HG03196 (cell line): Measurements from ENCODE around the gene EDEM1.
"Not testable (repeated sequence)": the region's sequence is repeated elsewhere in the genome, so short reads cannot be mapped to it uniquely, and the experiment has no call there.

ENCODE experiments used
- ATAC-seq: cut with Tn5 transposase; IDR thresholded peaks from one replicate; pipeline ENCODE4 v1.9.1; 2021; ENCODE audit not compliant: unreplicated experiment

The EDEM1 gene

DNA sequence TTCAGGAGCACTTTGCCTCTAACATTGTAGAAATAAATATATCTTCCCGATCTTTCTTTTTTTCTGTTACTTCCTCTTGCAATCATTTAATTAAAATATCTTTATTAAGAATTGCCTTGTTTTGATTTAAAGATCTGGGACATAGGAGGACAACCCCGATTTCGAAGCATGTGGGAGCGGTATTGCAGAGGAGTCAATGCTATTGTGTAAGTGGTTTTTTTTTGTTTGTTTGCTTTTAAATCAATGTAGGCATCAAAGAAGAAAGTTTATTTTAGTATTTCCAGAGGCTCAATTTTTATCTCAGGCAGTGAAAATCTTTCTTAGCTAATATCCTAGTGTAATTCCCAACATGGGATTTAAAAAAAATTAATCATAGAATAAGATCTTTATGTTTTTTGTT, 15.5 kb upstream of the EDEM1 start:
- no peak for ATAC-seq

DNA sequence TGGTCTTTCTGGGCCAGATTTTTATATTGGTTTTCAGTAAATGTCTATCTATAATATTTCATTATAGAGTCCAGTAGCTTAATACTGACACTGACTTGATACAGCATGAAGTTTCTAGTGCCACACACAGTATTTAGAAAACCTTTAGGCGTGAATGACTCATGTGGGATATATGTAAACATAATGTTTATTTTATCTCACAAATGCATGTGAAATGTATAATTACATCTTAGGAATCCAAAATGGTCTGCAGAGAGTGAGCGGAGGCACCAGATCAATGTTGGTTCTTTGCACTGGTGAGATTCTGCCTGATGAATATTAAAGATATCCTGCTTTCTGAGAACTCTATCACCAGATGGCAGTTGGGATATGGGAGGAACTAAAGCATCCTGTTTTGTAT, 8.5 kb upstream of the EDEM1 start:
- not testable (repeated sequence) for ATAC-seq

DNA sequence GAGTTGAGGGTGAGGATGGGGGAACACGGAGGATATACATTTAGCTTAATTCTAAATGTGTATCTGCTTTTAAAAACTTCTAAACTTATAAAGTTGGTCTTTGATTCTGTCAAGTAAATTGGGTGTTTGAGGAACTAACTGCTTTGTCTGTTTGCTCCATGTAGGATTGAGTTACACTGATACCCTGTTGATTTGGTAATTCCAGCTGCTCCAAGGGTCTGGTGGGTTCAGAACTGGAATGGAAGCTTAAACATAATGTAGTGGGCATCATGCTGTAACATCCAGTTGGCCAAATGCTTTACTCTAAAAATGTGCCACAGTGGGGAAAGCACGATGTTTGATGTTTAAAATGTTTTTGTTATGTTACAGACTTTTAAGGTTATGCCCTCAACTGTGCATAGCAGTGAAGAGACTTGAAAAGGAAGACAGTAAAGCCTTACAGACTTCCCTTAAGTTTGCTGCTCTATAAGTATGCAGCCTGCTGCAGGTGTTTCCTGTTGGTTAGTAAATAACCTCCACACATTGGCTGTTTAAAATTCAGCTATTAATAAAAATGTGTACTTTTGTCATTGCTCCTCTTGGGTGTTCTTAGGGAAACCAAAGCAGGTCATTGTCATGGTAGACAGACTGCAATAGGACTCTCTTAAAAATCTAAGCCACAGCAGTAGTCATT, 5.9 kb upstream of the EDEM1 start:
- ATAC-seq = peak; percentile 69

- not testable (repeated sequence) for ATAC-seq
Observed at GRCh38 chr3:5183714-5184113, 3.8 kb upstream of the EDEM1 start.

DNA sequence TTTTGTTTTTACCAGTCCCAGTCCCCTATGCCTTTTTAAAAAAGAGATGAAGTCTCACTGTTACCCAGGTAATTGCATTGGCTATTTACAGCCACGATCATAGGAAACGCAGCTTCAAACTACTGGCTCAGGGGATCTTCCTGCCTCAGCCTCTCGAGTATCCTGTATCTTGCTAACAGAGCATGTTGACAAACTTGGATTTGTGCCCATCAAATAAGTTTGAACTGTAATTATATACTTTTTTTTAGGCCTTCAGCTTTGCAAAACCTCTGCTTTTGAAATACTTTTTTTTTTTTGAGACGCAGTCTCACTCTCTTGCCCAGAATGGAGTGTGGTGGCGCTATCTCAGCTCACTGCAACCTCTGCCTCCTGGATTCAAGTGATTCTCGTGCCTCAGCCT, 3.0 kb upstream of the EDEM1 start:
- no peak for ATAC-seq

DNA sequence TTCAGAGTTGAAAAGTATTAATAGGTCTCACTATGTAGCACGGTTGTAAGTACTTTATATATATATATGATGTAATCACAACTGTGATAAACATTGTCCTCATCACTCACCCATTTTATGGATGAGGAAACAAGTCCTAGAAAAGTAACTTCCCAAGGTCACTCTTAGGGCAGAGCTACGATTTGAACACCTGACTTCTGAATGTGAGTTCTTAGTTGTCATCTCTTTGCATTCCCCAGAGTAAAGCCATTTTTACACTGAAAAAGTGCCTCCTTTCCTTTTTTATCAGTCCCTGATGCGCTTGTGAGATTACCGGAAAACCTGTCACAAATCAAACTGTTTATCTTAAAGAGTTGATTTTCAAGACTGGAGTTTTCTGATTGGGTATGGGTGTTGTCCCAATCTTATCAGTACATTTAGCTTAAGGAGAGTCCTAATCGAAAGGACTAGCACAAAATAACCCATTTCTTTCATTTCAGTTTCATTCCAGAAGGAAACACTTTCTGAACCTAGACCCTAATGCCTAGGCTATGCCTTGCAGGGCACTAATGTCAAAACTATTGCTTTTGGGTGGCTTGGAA, 2.3 kb upstream of the EDEM1 start:
- no peak for ATAC-seq

DNA sequence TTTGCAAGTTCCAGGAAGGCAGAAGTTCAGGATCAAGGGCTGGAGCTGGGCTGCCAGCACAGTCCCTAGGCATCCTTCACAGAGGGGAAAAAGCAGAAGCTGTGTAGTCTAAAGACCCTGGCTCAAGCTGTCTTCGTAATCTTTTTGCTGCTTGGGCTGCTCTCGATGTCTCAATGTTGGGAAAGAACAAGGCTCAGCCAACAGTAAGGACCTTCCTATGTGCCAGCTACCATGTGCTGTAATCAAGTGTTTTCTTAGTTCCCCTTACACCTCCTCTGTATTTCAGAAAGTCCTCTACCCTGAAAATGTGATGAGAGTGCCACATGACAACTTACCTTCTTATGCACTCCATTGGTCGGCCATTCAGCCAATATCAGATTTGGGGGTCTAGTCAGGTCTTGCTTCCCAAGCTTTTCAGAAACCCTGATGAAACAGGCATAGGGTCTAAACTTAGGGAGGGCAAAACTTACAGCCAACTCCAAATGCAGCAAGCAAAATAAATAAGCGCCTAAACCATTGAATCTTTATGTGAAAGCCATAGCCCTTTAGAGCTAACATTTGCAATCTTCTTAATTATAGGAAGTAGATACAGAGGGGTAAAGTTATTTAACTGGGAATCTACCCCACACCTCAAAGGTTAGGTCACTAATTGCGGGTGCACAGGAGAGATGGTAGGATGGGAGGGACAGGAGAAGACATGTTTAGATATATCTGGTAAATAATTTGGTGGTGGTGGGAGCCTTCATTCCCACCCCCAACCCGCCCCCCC, 1.2 kb upstream of the EDEM1 start:
- no peak for ATAC-seq

- ATAC-seq = no peak
Observed at GRCh38 chr3:5186858-5187155, 700 bp upstream of the EDEM1 start.

DNA sequence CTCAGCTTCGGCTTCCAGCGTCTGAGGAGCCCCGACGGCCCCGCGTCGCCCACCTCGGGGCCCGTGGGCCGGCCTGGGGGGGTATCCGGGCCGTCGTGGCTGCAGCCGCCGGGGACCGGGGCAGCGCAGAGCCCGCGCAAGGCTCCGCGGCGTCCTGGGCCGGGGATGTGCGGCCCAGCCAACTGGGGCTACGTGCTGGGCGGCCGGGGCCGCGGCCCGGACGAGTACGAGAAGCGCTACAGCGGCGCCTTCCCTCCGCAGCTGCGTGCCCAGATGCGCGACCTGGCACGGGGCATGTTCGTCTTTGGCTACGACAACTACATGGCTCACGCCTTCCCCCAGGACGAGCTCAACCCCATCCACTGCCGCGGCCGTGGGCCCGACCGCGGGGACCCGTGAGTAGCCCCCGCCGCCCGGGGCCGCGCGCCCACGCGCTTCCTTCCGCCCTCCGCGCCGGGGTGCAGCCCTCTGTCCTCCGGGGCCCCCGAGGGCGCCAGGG, 462 bp downstream of the EDEM1 start:
- peak; percentile 12 for ATAC-seq

- ATAC-seq = no peak
Observed at GRCh38 chr3:5188419-5189221, 1.1 kb downstream of the EDEM1 start.

DNA sequence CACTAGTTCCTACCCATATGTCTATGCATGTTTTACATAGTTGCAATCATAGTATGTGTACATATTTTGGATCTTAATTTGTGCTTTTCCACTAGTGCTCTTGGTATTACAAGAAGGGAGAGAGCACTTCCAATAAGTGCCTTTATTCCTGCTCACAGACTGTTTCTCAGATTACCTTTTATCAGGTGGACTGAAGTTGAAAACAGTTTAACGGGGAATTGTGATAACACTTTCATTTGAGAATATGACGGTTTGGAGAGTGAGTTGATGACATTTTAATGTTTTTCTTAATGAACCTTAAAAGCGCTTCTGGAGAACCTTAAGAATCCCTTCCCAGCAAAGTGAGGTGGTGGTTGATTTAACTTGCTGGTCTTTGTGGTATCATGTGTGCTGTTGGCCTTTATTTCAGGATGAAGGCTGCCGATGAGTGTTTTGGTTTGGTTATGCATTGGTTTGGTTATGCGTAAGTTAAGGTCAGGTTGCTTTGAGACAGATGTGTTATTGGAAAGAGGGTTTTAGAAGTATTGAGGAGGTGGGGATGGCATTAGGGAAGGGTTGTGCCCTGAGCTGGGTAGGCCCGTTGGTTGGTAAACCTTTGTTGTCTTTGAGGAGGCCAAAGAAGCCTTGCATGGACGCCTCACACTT, 2.8 kb downstream of the EDEM1 start:
- ATAC-seq = no peak

DNA sequence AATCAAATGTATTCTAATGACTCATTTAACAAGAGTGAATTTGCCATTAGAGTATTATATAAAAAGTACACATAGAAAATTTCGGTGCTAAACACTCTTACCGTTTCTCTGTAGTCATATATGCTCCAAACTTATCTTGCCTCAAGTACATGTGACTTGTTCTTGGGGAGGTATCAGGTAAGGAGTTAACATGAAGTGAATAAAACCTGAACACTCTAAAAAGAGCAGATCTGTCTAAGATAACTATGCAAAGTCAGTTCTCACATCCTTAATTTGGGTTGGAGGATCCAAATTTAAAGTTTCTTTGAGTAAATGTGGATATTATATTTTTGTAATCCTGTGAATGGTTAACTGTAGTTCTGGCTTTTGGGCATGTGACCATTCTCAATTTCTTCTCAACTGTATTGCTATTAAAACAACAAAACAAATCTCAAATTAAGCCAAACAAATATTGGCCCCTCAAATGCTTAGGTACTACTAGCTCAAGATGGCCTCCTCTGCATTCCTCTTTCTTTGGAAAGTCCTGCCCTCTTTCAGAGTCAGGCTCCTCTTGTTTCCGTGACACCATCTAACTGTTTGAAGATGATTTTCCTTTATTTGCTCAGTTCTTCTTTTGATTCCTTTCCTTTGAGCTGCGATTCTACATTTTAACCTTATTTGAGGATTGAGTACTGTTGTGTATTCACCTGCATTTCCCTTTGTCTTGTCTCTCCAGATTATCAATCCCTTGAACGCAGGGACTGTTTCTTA, 4.2 kb downstream of the EDEM1 start:
- no peak for ATAC-seq

DNA sequence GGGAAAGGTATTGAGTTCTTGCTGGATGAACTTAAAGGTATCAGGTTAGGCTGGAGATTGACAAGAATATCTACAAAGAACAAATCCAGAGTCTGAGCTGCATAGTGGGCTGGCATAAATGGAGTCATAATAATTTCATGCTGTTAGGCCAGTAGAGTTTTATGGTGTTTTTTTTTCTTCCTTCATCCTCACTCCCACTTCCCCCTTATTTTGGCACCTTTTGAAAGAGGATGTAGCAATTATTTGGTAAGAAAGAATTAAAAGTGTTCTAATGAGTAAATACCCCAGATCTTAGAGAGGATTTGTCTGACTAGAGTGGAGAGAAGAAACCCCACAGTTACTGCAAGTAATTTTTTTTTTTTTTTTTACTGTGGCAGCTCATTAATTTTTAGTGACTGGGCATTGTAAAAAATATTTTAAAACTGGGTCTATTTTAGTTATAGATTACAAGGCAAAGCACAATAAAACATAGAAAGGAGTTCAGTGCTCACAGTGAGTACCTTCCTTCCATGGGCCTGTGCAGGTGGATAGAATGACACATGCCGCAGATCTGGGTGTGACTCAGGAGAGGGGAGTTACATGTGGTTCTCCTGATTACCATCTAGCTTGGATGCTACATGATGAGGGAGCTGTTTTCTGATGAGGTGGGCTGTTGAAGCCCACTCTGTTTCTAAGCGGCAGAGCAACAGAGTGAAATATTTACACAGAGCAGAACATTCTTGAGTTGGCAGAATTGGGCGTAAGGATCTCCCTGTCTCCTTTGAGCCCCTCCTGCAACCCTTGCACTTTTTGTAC, 5.3 kb downstream of the EDEM1 start:
- ATAC-seq = no peak

GRCh38 chr3:5194341-5194740, 6.8 kb downstream of the EDEM1 start:
- ATAC-seq = no peak

GRCh38 chr3:5194801-5195509, 7.4 kb downstream of the EDEM1 start:
- ATAC-seq = peak; percentile 45

- ATAC-seq = no peak
Observed at GRCh38 chr3:5195605-5196004, 8.1 kb downstream of the EDEM1 start.

DNA sequence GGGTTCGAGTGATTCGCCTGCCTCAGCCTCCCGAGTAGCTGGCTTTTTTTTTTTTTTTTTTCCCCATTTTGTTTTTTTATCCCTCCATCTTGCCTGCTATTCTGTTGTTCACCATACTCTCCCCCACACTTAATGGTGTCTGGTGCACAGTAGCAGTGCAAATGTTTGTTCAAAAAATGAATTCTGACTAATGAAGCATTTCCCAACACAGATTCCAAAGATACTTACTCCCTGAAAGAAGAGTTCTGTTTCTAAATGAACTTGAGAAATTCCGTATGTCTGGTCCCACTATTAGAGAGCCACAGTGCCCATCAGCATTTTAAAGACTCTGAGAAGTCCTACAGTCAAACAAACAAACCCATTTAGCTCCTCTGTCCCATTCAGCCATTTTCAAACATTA, 9.5 kb downstream of the EDEM1 start:
- ATAC-seq = no peak

GRCh38 chr3:5197470-5198312, 10.2 kb downstream of the EDEM1 start:
- ATAC-seq = peak; percentile 54
